GM10266 (cell line): ENCODE measurements around the gene ACAP3.

Experiments
- DNase-seq: peaks from one replicate; pipeline ENCODE4 v3.0.0; 2012; ENCODE audit errors: extremely low spot score
- CTCF ChIP-seq: IDR thresholded peaks from 2 replicates; pipeline ENCODE4 v1.5.1; 2012; ENCODE audit warnings: mild to moderate bottlenecking, low read depth; ENCODE audit not compliant: control insufficient read depth, insufficient read depth; ENCODE audit errors: missing control alignments

ACAP3 gene

DNA sequence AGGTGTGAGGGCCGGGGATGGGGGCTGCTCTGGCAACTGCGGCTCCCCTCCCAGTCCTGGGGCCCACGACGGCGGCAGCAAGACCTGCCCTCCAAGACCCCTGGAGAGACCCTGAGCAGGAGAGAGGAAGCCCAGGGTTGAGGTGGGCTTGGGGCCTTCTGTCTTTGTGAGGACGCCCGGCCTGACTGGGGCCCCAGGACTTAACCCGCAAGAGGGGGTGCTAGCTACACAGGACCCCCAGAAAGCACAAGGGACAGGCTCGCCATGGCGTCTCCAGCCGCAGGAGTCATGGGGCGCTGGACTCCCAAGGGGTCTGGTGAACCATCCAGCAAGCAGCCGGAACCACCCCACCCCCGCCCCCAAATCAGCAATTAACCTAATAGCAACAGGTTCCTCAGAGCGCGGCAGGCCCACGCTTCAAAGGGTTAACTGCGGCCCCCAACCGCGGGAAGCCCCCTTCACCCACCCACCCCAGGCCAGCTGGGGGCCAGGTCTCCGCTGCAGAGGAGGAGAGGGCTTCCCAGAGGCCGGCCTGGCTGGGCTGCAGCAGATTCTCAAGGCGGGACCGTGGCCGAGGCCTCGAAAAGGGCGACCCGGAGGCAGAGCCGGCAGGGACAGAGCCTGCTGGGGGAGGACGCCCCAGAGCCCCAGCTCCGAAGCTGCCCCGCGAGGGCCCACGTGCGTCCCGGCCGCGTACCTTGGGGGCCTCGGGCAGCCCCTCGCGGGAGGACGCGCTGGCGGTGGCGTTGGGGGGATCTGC lies 61.7 kb downstream of the ACAP3 start:
- DNase-seq = no peak
- no peak for TF ChIP-seq CTCF

DNA sequence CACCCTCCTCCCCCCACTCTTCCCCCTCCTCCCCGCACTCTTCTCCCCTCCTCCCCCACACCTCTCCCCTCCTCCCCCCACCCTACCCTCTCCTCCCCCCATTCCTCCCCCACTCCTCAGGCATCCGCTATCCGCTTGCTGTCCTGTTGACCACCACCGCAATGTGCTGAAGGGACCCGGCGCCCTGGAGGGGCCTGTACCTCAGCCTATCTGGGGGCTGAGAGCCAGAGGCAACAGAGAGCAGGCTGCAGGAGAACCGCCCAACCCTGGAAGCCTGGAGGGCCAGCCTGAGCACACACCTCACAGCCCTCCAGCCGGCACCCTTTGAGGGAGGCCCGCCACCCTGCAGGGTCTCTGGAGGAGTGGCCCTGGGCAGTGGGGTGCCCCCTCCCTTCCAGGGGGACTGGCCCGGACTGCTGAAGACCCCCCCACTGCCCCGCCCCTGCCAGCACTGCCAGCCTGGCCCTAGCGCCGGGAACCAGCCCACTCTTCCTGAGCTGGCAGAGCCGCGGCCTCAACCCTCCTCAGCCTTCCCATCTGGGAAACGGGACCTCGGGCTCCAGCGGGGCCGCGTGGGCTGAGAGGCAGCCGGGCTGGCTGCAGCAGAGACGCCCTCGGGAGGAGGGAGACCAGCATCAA lies 62.4 kb downstream of the ACAP3 start:
- TF ChIP-seq CTCF = no peak

GRCh38 chr1:1244192-1244811 lies 63.4 kb downstream of the ACAP3 start:
- DNase-seq = no peak
- TF ChIP-seq CTCF = no peak

More for the DNA sequence above, 62.4 kb downstream of the ACAP3 start:
- DNase-seq = no peak

DNA sequence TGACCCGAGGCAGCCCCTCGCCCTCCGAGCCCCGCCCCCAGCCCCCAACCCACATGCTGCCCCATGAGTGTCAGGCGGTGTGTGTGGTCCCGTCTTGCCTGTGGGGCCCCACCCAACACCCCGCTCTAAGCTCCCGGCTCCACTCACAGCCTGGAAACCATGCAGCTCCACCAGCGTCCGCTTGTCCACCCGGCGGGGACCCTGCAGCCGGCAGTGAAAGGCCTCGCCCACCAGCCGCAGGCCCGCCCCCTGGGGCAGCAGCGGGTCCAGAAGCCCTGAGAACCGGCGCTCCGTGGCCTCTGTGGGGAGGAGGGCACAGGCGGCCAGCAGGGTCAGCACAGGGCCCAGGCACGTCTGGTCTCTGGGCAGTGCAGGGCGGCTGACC lies 63.9 kb downstream of the ACAP3 start:
- DNase-seq = no peak
- TF ChIP-seq CTCF = no peak

- no peak for DNase-seq
- TF ChIP-seq CTCF = no peak
Observed at GRCh38 chr1:1243266-1243660, 64.5 kb downstream of the ACAP3 start.

DNA sequence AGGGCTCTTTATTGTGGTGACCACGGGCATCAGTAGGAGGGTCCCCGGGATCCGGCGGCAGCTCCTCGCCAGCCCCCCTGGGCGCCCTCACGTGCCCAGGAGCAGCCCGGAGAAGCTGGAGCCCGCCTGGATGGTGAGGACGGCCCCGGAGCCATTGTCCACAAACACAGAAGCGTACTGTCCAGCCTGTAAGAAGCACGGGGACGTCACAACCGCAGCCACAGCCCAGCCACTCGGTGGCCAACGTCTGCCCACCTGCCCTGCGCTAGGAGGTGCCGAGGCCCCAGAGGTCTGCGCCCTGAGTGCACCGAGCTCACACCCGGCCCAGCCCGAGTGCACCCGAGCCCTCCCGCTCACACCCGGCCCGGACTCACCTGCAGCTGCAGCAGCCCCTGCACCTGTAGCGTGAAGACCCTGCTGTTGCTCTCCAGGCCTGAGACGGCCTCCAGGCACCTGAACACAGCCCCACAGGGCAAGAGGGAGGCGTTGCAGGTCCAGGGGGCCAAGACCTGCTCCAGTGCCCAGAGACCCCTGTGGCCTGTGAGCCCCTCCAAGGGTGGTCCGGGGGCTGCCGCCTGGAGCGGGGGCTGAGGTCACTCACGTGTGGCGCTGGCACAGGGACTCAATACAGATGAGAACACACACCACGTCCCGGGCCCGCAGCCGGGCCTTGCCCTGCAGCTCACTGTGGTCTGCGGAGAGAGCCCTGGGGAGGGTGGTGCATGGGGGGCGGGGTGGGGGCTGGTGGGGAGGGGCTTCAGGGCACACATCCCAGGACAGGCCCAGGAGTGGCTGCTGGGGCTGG lies 65.1 kb downstream of the ACAP3 start:
- no peak for DNase-seq
- no peak for TF ChIP-seq CTCF
